Activated CD8-positive, alpha-beta T cell treated with anti-CD3 and anti-CD28 coated beads for 36 hours (primary cell): ENCODE results near the gene DPM1. TPM values are rescaled to one million over a fixed set of nuclear protein-coding genes. Genes with fewer than 3 reads are reported as not detected.
A peak's percentile ranks its signal among the peaks of the same experiment; 100 is the strongest.

Experiments used
- ATAC-seq: fragments of 200-7000 bp; cut with Tn5 transposase; one replicate; pipeline ENCODE4 v1.10.0; 2021; ENCODE audit warnings: mild to moderate bottlenecking, moderate library complexity
- CTCF ChIA-PET: fragments of 350-600 bp; sonication (Branson Sonifier 250); formaldehyde crosslinking; loops from one replicate; lab custom pipeline; 2021; ENCODE audit warnings: antibody characterized with exemption; lab: Charles Lee
- POLR2A ChIA-PET: fragments of 350-600 bp; sonication (Branson Sonifier 250); formaldehyde crosslinking; loops from one replicate; lab custom pipeline; 2021; ENCODE audit warnings: antibody characterized with exemption; lab: Charles Lee
- DNase-seq: peaks from one replicate; pipeline ENCODE4 v3.0.0-alpha.2; 2020
- H3K27ac Mint-ChIP-seq: one replicate; pipeline ENCODE4 v1.8.0; 2021; ENCODE audit warnings: mild to moderate bottlenecking, mixed read lengths
- H3K27me3 Mint-ChIP-seq: one replicate; pipeline ENCODE4 v1.8.0; 2021; ENCODE audit warnings: mixed read lengths
- H3K36me3 Mint-ChIP-seq: one replicate; pipeline ENCODE4 v1.8.0; 2021; ENCODE audit warnings: low read depth, mixed read lengths
- H3K4me1 Mint-ChIP-seq: one replicate; pipeline ENCODE4 v1.8.0; 2021; ENCODE audit warnings: low read depth, mixed read lengths
- H3K4me3 Mint-ChIP-seq: one replicate; pipeline ENCODE4 v1.8.0; 2021; ENCODE audit warnings: mild to moderate bottlenecking, moderate library complexity, mixed read lengths
- H3K9me3 Mint-ChIP-seq: one replicate; pipeline ENCODE4 v1.8.0; 2021; ENCODE audit warnings: mixed read lengths
- CTCF ChIP-seq: fragments of 200-600 bp; IDR thresholded peaks from one replicate; pipeline ENCODE4 v1.8.0; 2022; ENCODE audit warnings: antibody characterized with exemption, mild to moderate bottlenecking
- intact Hi-C: fragments of 100-400 bp; cut with micrococcal nuclease; formaldehyde crosslinking; loops from one replicate; pipeline ENCODE4 v1.10.0; 2022
- total RNA-seq, 2 experiments: library from RNA; stranded (reverse); gene quantifications; one replicate each; pipeline ENCODE4 v1.2.3, GENCODE V29; 2021

DPM1 gene
- total RNA-seq, 2 experiments from 2014 or later = 66.6 to 75.4 TPM

- Mint-ChIP-seq H3K9me3 (no peaks in the 10 kb centered on the region), H3K4me1 (peaks cover 79% of the 10 kb centered on the region), H3K27ac (peak overlapping the region; percentile 41), H3K27me3 (no peaks in the 10 kb centered on the region), H3K36me3 (peaks cover 38% of the 10 kb centered on the region), H3K4me3 (no peak overlapping the region)
- POLR2A ChIA-PET = interaction anchor here (1.0 to 4.8 kb wide), 2 partner anchors 9 to 126 kb away, joined by 3 to 31 read pairs; partner anchors contain the start of gene ADNP
- DNase-seq (no peak), ATAC-seq (no peak)
- CTCF ChIA-PET = interaction anchor here (3.7 to 17.7 kb wide), 2 partner anchors 7 to 128 kb away, joined by 39 to 253 read pairs; partner anchors contain the start of gene BCAS4
- intact Hi-C loops = no loop called here
- no peak for TF ChIP-seq CTCF
These were observed 36.4 kb downstream of the DPM1 start for GRCh38 chr20:50921803-50922501.

- H3K9me3 Mint-ChIP-seq = no peaks in the 10 kb centered on the region
- intact Hi-C loops = no loop called here
- ATAC-seq (peak; percentile 63), DNase-seq (no peak)
- TF ChIP-seq CTCF = no peak
- H3K4me3 Mint-ChIP-seq = no peak overlapping the region
- ChIA-PET POLR2A (interaction anchor here (0.6 to 4.8 kb wide), 4 partner anchors 10 to 173 kb away, joined by 3 to 31 read pairs (median 3); partner anchors contain the start of gene ADNP), CTCF (interaction anchor here (3.7 to 17.7 kb wide), 2 partner anchors 8 to 127 kb away, joined by 39 to 253 read pairs; partner anchors contain the start of gene BCAS4)
- no peaks in the 10 kb centered on the region for H3K27me3 Mint-ChIP-seq
- H3K27ac Mint-ChIP-seq = no peak overlapping the region
- H3K4me1 Mint-ChIP-seq = peaks cover 84% of the 10 kb centered on the region
- peaks cover 38% of the 10 kb centered on the region for H3K36me3 Mint-ChIP-seq
These were observed 37.3 kb downstream of the DPM1 start for GRCh38 chr20:50920997-50921396.

GRCh38 chr20:50919567-50919966, 38.8 kb downstream of the DPM1 start:
- DNase-seq (no peak), ATAC-seq (no peak)
- CTCF ChIA-PET = interaction anchor here (1.2 to 3.7 kb wide), 4 partner anchors 9 to 129 kb away, joined by 3 to 39 read pairs (median 6); partner anchors contain the start of gene BCAS4
- Mint-ChIP-seq H3K27ac (no peak overlapping the region), H3K27me3 (no peaks in the 10 kb centered on the region), H3K4me3 (no peak overlapping the region), H3K9me3 (no peaks in the 10 kb centered on the region), H3K4me1 (peaks cover 82% of the 10 kb centered on the region), H3K36me3 (peaks cover 25% of the 10 kb centered on the region)
- no peak for TF ChIP-seq CTCF
- POLR2A ChIA-PET = interaction anchor here (1.0 to 4.8 kb wide), 3 partner anchors 11 to 125 kb away, joined by 6 to 31 read pairs (median 6); partner anchors contain the start of genes ADNP, BCAS4, DPM1 and MOCS3
- intact Hi-C loops = no loop called here

GRCh38 chr20:50918403-50918802, 39.9 kb downstream of the DPM1 start:
- Mint-ChIP-seq H3K27ac (peak overlapping the region; percentile 26), H3K4me1 (peaks cover 84% of the 10 kb centered on the region), H3K27me3 (no peaks in the 10 kb centered on the region), H3K36me3 (peaks cover 25% of the 10 kb centered on the region), H3K9me3 (no peaks in the 10 kb centered on the region), H3K4me3 (no peak overlapping the region)
- DNase-seq (no peak), ATAC-seq (no peak)
- ChIA-PET POLR2A (interaction anchor here (4.8 kb wide), 1 partner anchor 12 kb away, joined by 31 read pairs; the partner anchor contains the start of gene ADNP), CTCF (interaction anchor here (1.0 to 3.7 kb wide), 2 partner anchors 10 to 124 kb away, joined by 4 to 39 read pairs; partner anchors contain the start of gene BCAS4)
- no peak for TF ChIP-seq CTCF
- intact Hi-C loops = no loop called here
